Measurements from ENCODE around the gene TBC1D10A. TPM values are rescaled to one million over a fixed set of nuclear protein-coding genes. Genes with fewer than 3 reads are reported as not detected.

TBC1D10A gene
- total RNA-seq, 2 donors from 2014 or later, result 31.5 to 54.2 TPM

DNA sequence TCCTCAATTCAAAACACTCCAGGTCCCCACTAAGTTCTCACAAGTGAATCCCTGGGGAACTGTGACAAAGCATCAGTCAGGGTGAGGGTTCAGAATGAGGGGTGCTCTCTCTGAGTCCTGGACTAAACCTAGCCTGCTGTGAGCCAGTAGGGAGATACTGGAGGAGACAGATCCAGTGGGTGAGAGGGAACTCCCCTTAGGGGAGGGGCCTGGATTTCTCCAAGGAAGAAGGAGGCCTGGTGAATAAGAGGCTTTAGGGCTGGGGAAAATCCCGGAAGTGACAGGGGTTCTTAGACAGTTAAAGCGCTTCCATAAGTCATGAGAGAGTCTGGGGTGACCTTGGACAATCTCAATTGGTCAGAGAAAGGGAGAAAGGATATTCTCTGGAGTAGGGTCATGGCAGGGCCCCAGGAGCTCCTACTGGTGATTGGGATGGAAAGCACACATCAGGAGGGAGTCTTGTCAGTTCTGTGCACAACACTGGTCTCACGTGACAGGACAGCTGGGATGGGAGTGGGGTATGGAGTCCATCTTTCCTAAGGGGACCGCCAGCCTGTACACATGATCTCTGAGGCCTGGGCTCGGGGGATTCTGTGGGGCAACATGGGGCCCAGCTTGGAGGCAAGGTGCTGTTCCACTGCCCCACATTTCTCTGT, 1.5 kb downstream of the TBC1D10A start:
- Histone ChIP-seq H3K4me3 (peak overlapping the region; percentile 93), H3K27me3 (replicated peaks; ENCODE audit: insufficient read depth) (no peaks in the 10 kb centered on the region), H3K9me3 (no peaks in the 10 kb centered on the region), H3K36me3 (peaks cover 2% of the 10 kb centered on the region), H3K4me1 (ENCODE audit: control insufficient read depth in 1 of 2, low read depth in 2 of 2) (peaks cover 50 to 66% of the 10 kb centered on the region in 2 donors), H3K27ac (peak overlapping the region; percentile 86 to 88)
- ATAC-seq (ENCODE audit: insufficient number of reproducible peaks, low FRiP score, low read depth) (peak; percentile 52), DNase-seq (ENCODE audit: low spot score) (peak; percentile 51)
- TF ChIP-seq, protein P1, sequence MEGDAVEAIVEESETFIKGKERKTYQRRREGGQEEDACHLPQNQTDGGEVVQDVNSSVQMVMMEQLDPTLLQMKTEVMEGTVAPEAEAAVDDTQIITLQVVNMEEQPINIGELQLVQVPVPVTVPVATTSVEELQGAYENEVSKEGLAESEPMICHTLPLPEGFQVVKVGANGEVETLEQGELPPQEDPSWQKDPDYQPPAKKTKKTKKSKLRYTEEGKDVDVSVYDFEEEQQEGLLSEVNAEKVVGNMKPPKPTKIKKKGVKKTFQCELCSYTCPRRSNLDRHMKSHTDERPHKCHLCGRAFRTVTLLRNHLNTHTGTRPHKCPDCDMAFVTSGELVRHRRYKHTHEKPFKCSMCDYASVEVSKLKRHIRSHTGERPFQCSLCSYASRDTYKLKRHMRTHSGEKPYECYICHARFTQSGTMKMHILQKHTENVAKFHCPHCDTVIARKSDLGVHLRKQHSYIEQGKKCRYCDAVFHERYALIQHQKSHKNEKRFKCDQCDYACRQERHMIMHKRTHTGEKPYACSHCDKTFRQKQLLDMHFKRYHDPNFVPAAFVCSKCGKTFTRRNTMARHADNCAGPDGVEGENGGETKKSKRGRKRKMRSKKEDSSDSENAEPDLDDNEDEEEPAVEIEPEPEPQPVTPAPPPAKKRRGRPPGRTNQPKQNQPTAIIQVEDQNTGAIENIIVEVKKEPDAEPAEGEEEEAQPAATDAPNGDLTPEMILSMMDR (IDR thresholded peaks at IDR 0.05), result no peak

DNA sequence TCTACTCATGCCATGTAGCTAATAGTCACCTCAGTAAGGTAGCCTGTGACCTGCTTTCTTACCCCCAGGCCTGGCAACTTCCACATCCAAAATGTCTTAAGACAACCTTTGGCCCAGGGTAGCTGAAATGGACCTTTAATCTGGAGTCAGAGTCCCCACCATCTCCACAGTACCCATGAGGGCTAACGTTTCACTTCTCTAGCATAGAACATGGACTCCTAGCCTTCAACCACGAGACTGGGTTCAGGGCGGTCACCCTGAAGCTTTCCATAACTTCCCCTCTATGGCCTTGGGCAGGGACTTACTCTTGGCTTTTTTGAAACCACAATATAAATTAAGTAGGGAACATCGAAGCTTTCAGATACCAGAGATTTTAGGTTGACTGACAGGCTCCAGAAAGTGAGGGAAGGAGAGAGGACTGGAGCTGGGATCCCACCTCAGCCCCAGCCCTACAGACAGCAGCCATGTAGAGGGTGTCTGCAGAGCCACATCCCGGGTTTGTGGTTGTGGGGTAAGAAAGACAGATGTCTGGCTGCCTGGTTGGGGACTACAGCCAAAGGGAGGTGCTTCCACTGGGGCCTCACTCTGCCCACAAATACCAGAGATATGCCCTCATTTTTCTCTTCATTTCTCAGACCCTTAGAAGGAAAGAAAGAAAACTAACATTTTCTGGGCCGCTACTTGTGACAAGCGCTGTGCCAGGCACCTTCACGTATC, 2.6 kb downstream of the TBC1D10A start:
- peaks cover 60 to 76% of the 10 kb centered on the region in 2 donors for H3K4me1 ChIP-seq (ENCODE audit: control insufficient read depth in 1 of 2, low read depth in 2 of 2)
- TF ChIP-seq, protein P1 (IDR thresholded peaks at IDR 0.05), result no peak
- DNase-seq (ENCODE audit: low spot score), result no peak
- peak overlapping the region; percentile 93 for H3K4me3 ChIP-seq
- peaks cover 6% of the 10 kb centered on the region for H3K36me3 ChIP-seq
- ATAC-seq (ENCODE audit: insufficient number of reproducible peaks, low FRiP score, low read depth), result no peak
- no peaks in the 10 kb centered on the region for H3K9me3 ChIP-seq
- no peaks in the 10 kb centered on the region for H3K27me3 ChIP-seq (replicated peaks; ENCODE audit: insufficient read depth)
- peak overlapping the region; percentile 86 to 88 for H3K27ac ChIP-seq

DNA sequence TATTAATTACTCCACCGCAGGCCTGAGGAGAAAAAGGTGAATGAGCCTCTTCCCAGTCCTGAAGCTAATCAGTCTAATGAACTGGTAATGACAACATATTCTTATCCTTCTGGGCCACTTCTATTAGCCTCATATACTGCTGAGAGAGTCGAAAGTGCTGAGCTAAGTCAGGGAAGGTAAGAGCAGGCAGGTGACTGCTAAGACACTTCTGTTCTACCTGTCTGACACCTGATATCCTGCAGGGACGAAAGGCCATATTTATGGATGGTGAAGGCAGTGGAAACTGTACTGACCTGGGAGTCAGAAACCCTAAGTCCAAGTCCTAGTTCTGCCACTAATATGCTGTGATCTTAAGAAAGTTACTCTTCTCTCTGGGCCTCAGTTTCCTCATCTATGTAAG, 3.5 kb downstream of the TBC1D10A start:
- no peak for ATAC-seq (ENCODE audit: insufficient number of reproducible peaks, low FRiP score, low read depth)
- TF ChIP-seq, protein P1 (IDR thresholded peaks at IDR 0.05), result no peak
- peaks cover 67 to 86% of the 10 kb centered on the region in 2 donors for H3K4me1 ChIP-seq (ENCODE audit: control insufficient read depth in 1 of 2, low read depth in 2 of 2)

DNA sequence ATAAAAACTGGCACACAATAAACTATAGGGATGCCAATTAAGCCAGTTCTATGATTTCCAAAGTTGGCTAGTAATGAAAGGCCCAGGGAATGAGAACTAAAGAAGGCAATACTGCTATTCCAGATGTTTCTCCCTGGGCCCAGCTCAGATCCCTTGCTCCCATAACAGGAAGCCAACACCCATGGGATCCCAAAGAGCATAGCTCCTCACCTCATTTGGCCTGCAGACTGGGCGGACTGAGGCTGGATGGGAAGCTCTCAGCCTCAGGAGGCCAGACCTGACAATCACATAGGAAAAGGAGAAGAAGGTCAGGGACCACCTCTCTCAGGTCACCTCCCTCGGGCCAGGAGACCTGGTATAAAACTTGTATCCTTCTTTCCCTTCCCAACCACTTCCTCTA, 5.3 kb downstream of the TBC1D10A start:
- TF ChIP-seq, protein P1 (IDR thresholded peaks at IDR 0.05), result no peak
- no peaks in the 10 kb centered on the region for H3K27me3 ChIP-seq (replicated peaks; ENCODE audit: insufficient read depth)
- H3K9me3 ChIP-seq, result no peaks in the 10 kb centered on the region
- peaks cover 6% of the 10 kb centered on the region for H3K36me3 ChIP-seq
- H3K4me1 ChIP-seq (ENCODE audit: control insufficient read depth in 1 of 2, low read depth in 2 of 2), result peaks cover 75 to 95% of the 10 kb centered on the region in 2 donors
- H3K4me3 ChIP-seq, result peak overlapping the region; percentile 22
- DNase-seq (ENCODE audit: low spot score), result no peak
- no peak for ATAC-seq (ENCODE audit: insufficient number of reproducible peaks, low FRiP score, low read depth)
- H3K27ac ChIP-seq, result peak overlapping the region; percentile 86 to 88

More for the DNA sequence above, 3.5 kb downstream of the TBC1D10A start:
- peak overlapping the region; percentile 86 to 88 for H3K27ac ChIP-seq
- DNase-seq (ENCODE audit: low spot score), result no peak
- no peak overlapping the region for H3K4me3 ChIP-seq
- peaks cover 6% of the 10 kb centered on the region for H3K36me3 ChIP-seq
- H3K27me3 ChIP-seq (replicated peaks; ENCODE audit: insufficient read depth), result no peaks in the 10 kb centered on the region
- H3K9me3 ChIP-seq, result no peaks in the 10 kb centered on the region

DNA sequence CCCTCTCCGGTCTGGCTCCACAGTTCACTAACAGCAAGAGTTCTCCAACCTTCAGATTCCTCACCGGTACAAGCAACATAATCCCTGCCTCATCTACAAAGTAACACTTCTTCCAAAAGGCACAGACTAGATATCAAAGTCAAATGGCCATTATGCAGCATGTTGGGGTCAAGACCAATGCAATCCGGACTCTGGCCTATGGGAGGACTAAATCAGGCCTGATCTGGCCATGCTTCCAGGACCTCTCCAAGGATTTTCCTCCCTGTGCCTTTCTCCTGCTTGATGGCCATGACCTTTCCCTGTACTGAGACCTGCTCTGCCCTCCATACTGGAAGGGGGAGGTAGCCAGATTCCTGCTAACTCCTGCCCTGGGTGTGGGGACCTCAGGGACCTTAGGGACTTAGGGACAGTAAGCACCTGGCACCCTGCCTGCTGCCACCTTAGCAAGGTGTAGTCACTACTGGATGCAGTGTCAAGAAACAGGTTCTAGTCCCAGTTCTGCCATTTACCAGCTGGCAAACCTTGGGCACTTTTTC, 6.7 kb downstream of the TBC1D10A start:
- peaks cover 6% of the 10 kb centered on the region for H3K36me3 ChIP-seq
- DNase-seq (ENCODE audit: low spot score) (no peak), ATAC-seq (ENCODE audit: insufficient number of reproducible peaks, low FRiP score, low read depth) (no peak)
- peak overlapping the region in 1 of 2 donors; percentile 86 for H3K27ac ChIP-seq
- peaks cover 78 to 98% of the 10 kb centered on the region in 2 donors for H3K4me1 ChIP-seq (ENCODE audit: control insufficient read depth in 1 of 2, low read depth in 2 of 2)
- H3K4me3 ChIP-seq, result no peak overlapping the region
- no peaks in the 10 kb centered on the region for H3K9me3 ChIP-seq
- TF ChIP-seq, protein P1 (IDR thresholded peaks at IDR 0.05), result no peak
- H3K27me3 ChIP-seq (replicated peaks; ENCODE audit: insufficient read depth), result no peaks in the 10 kb centered on the region
